Vagina (tissue), 2 donors: ENCODE results near the gene PCNX3. TPM values are rescaled to one million over a fixed set of nuclear protein-coding genes. Genes with fewer than 3 reads are reported as not detected.

Experiments used
- DNase-seq, 2 donors: peaks; one replicate each; pipeline ENCODE4 v3.0.0-alpha.2; 2017; ENCODE audit errors: extremely low spot score in 2 of 2
- H3K27ac ChIP-seq: fragments of 200-600 bp; sonication (generic); one replicate; pipeline ENCODE4 v1.5.1; 2019
- H3K27me3 ChIP-seq: fragments of 200-600 bp; sonication (generic); one replicate; pipeline ENCODE4 v1.5.1; 2019
- H3K36me3 ChIP-seq, 2 donors: fragments of 200-600 bp; sonication (generic); one replicate each; pipeline ENCODE4 v1.5.1; 2017 to 2019
- H3K4me1 ChIP-seq: fragments of 200-600 bp; sonication (generic); one replicate; pipeline ENCODE4 v1.5.1; 2019
- H3K4me3 ChIP-seq, 2 donors: fragments of 200-600 bp; sonication (generic); 1 replicate in 1 of 2; 2 replicates in 1 of 2; pipeline ENCODE4 v1.5.1; 2016 to 2019
- H3K9me3 ChIP-seq: fragments of 200-600 bp; sonication (generic); one replicate; pipeline ENCODE4 v1.5.1; 2019
- CTCF ChIP-seq, 3 experiments: fragments of 450-650 bp in 2 of 3; fragments of 200-600 bp in 1 of 3; sonication (generic) in 1 of 3; IDR thresholded peaks; one replicate each; pipeline ENCODE4 v1.5.1; 2017 to 2019; ENCODE audit warnings: antibody characterized with exemption in 3 of 3, mild to moderate bottlenecking in 2 of 3, moderate library complexity in 2 of 3
- POLR2A ChIP-seq, 2 donors: fragments of 450-650 bp; IDR thresholded peaks; one replicate each; pipeline ENCODE4 v1.6.1; 2017; ENCODE audit warnings: antibody characterized with exemption in 2 of 2, mild to moderate bottlenecking in 2 of 2, moderate library complexity in 2 of 2
- POLR2AphosphoS5 ChIP-seq, 2 donors: sonication (generic); formaldehyde crosslinking; IDR thresholded peaks; one replicate each; pipeline ENCODE4 v1.9.0; 2017; ENCODE audit warnings: antibody characterized with exemption in 2 of 2, mild to moderate bottlenecking in 2 of 2, low read depth in 1 of 2; ENCODE audit not compliant: insufficient read depth in 1 of 2
- intact Hi-C: fragments of 100-400 bp; cut with DNase I; formaldehyde crosslinking; loops from one replicate; pipeline ENCODE4 v1.15.1; 2023
- total RNA-seq: library from RNA; depleted of rRNA; stranded (reverse); fragments of >200 nt; gene quantifications from one replicate; pipeline ENCODE4 v1.2.3, GENCODE V29; 2016

The PCNX3 gene
- total RNA-seq, 1 donor from 2014 or later, result 24.8 TPM

- H3K27ac ChIP-seq, result no peak overlapping the region
- no peak for TF ChIP-seq POLR2A (IDR thresholded peaks at IDR 0.05)
- no peak for TF ChIP-seq CTCF (IDR thresholded peaks at IDR 0.05)
- no peak for TF ChIP-seq POLR2AphosphoS5 (IDR thresholded peaks at IDR 0.05; ENCODE audit: insufficient read depth in 1 of 2, low read depth in 1 of 2)
- DNase-seq, result no peak
- no peaks in the 10 kb centered on the region for H3K9me3 ChIP-seq
- H3K4me1 ChIP-seq, result peaks cover 28% of the 10 kb centered on the region
- peaks cover 0 to 23% of the 10 kb centered on the region in 2 donors for H3K36me3 ChIP-seq
- no peak overlapping the region for H3K4me3 ChIP-seq
- intact Hi-C loops, result no loop called here
- no peaks in the 10 kb centered on the region for H3K27me3 ChIP-seq
These were observed 17.3 kb upstream of the PCNX3 start for GRCh38 chr11:65598258-65598699.

- Histone ChIP-seq H3K9me3 (no peaks in the 10 kb centered on the region), H3K36me3 (peaks cover 0 to 34% of the 10 kb centered on the region in 2 donors), H3K4me1 (peaks cover 17% of the 10 kb centered on the region), H3K4me3 (no peak overlapping the region), H3K27me3 (no peaks in the 10 kb centered on the region), H3K27ac (no peak overlapping the region)
- TF ChIP-seq POLR2AphosphoS5 (IDR thresholded peaks at IDR 0.05; ENCODE audit: insufficient read depth in 1 of 2, low read depth in 1 of 2) (no peak), CTCF (IDR thresholded peaks at IDR 0.05) (no peak), POLR2A (IDR thresholded peaks at IDR 0.05) (no peak)
- DNase-seq, result no peak
- intact Hi-C loops, result no loop called here
These were observed 16.2 kb upstream of the PCNX3 start for GRCh38 chr11:65599216-65599954.

GRCh38 chr11:65599955-65600246, 15.7 kb upstream of the PCNX3 start:
- TF ChIP-seq POLR2A (IDR thresholded peaks at IDR 0.05), result no peak
- TF ChIP-seq CTCF (IDR thresholded peaks at IDR 0.05), result no peak
- intact Hi-C loops, result no loop called here

GRCh38 chr11:65604258-65604657, 11.3 kb upstream of the PCNX3 start:
- Histone ChIP-seq H3K4me3 (no peak overlapping the region), H3K4me1 (peaks cover 21% of the 10 kb centered on the region), H3K36me3 (peaks cover 0 to 33% of the 10 kb centered on the region in 2 donors), H3K27me3 (no peaks in the 10 kb centered on the region), H3K27ac (no peak overlapping the region), H3K9me3 (no peaks in the 10 kb centered on the region)
- DNase-seq, result no peak
- TF ChIP-seq POLR2A (IDR thresholded peaks at IDR 0.05) (no peak), POLR2AphosphoS5 (IDR thresholded peaks at IDR 0.05; ENCODE audit: insufficient read depth in 1 of 2, low read depth in 1 of 2) (no peak), CTCF (IDR thresholded peaks at IDR 0.05) (no peak)
- intact Hi-C loops, result no loop called here

More at GRCh38 chr11:65599955-65600246, 15.7 kb upstream of the PCNX3 start:
- no peaks in the 10 kb centered on the region for H3K9me3 ChIP-seq
- no peak overlapping the region for H3K27ac ChIP-seq
- H3K4me1 ChIP-seq, result peaks cover 12% of the 10 kb centered on the region
- H3K36me3 ChIP-seq, result peaks cover 0 to 39% of the 10 kb centered on the region in 2 donors
- no peaks in the 10 kb centered on the region for H3K27me3 ChIP-seq
- DNase-seq, result no peak
- H3K4me3 ChIP-seq, result no peak overlapping the region

- Histone ChIP-seq H3K27ac (peak overlapping the region; percentile 89), H3K27me3 (no peaks in the 10 kb centered on the region), H3K36me3 (peaks cover 0 to 39% of the 10 kb centered on the region in 2 donors), H3K4me3 (peak overlapping the region; percentile 34 to 42), H3K9me3 (no peaks in the 10 kb centered on the region), H3K4me1 (peaks cover 49% of the 10 kb centered on the region)
- TF ChIP-seq POLR2AphosphoS5 (IDR thresholded peaks at IDR 0.05; ENCODE audit: insufficient read depth in 1 of 2, low read depth in 1 of 2) (peak; percentile 58 to 80), CTCF (IDR thresholded peaks at IDR 0.05) (no peak), POLR2A (IDR thresholded peaks at IDR 0.05) (no peak)
- DNase-seq, result peak in 1 of 2 donors; percentile 98
- intact Hi-C loops, result no loop called here
These were observed 8.5 kb upstream of the PCNX3 start for GRCh38 chr11:65606876-65607613.
